GM19328 (cell line): ENCODE measurements around the gene PID1.

Experiments
- ATAC-seq: cut with Tn5 transposase; IDR thresholded peaks from one replicate; pipeline ENCODE4 v1.9.1; 2021; ENCODE audit warnings: mild to moderate bottlenecking, moderate library complexity; ENCODE audit not compliant: unreplicated experiment

PID1 gene

DNA sequence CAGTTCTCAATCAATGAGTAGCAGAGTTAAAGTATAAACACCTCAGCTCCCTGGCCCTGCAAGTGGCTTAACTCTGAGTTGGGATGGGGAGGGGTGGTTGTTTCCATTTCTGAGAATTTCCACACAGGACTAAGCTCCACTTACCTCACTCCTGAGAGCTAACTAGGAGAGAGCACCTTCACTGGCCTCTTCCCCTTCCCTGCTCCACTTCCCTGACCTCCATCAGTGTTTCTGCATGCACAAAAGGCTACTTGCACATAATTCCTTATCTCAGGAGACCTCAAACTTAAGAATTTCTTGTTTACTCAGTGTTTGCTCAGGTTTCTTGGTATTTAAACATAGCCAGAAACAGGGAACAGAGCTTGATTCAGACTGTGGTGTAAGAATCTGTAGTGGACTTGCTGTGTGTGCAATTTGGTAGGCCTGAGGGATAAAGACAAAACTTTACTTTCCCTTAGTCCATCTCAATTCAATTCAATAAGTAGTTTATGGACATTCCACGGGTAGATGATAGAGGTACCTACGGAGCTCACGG is 97.2 kb downstream of the PID1 start:
- no peak for ATAC-seq

DNA sequence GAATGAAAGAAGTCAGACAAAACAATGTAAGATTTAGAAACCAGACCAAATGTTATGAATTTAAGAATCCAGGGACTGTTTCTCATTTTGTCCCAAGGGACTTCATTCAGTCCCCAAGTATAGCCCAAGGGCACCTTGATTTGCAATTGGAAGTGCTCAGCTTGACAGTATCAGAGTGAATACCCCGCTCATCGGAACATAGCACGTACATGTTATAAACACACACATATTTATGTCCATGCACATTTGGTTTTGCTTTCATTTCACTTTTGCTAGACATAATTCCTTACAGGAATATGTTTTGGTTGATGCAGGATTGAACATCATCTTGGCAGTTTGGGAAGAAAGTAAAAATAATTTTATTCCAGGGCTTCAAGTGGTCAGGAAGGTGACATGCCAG is 100.2 kb downstream of the PID1 start:
- ATAC-seq, result no peak

DNA sequence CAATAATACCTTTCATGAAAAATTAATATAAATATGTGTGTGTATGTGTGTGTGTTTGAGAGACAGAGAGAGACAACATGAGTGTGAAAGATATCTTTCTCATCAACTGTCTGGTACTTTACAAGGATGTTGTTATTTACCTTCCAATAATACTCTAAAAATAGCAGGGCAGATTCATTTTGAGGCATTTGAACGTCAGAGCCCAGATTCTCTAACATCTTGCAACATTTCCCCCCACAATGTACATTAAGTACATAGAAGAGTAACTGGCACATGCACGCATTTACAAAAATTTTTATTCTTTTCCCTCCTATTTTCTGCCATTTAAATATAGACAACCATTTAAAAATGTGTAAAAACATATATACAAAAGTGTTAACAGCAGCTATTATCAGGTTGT is 100.9 kb downstream of the PID1 start:
- ATAC-seq, result no peak

DNA sequence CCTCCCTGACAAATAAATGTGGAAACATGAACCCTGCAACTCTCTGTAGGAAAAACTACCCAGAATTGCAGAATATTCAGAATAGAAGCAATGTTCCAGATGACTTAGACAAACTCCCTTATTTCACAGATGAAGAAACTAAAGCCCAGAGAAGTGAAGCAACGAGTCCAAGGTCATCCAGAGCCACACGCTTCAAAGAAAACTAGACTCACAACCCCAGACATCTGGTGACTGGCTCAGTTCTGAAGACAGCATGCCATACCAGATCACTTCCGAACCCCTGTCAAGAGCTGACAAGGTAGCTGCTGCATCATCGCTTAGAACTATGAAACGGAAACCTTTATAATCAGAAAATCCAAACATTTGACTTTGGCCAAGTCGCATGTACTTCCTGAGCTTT is 101.3 kb downstream of the PID1 start:
- ATAC-seq, result no peak

DNA sequence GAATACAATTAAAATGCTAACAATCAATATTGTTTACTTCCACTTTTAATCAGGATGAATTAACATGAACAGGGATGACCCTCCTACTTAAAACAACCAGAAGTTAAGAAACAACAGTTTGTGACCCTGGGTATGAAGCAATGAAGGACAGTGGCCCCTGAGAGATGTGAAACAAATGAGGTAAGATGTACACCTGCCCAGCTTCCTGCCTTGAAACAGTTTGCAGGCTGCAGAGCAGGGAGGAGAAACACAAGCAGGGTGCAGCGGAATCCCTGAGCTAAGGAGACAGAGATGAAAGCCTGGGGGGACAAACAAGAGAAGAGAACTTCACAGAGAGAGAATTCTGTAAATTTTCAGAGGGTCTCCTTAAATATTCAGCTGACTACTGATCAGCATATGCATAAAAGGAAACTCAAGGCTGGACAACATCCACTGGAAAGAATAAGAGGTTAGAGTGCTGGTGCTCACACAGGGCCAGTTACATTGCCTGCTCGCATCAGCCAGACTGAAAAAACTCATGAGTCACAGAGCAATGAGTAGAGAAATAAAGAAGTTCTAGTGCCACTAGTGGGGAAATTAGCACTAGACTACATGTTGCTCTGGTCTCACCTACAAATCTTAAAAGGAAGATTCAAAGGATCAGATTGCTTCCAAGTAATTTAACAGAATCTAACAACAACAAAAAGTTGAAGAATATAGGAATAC is 106.4 kb downstream of the PID1 start:
- no peak for ATAC-seq

DNA sequence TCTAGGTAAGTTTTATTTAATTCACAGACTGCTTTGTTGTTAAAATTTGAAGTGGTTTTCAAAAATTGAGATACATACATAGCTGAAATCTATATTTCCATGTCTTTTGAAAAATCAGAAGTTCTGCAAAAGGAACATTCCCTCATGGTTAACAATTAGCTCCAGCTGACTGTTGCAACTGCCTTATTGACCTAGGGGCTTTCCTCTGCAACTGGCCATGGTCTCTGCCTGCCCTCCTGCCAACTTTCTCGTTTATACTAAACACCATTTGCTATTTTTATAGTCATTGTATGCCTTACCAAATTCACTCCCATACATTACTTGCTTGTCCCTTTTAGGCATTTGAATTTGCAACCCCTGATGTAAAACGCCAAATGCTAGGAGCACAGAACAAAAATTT is 107.2 kb downstream of the PID1 start:
- no peak for ATAC-seq

DNA sequence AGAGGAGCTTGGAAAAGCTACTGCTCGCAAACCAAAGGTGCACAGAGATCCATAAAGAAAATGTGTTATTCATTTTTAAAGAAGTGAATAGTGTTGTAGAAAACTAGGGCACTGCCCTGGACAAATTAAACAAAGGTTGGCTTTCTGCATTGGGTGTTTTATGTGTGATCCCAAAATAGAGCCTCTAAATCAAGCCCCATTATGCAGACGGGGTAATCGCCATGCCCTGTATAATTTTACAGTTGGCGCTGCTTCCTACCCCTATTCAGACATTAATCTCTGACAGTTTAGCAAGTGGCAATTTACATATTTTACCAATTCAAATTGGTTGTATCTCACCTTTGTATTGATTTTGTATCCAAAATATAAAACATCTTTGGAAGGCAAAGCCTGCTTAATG is 109.1 kb downstream of the PID1 start:
- no peak for ATAC-seq

DNA sequence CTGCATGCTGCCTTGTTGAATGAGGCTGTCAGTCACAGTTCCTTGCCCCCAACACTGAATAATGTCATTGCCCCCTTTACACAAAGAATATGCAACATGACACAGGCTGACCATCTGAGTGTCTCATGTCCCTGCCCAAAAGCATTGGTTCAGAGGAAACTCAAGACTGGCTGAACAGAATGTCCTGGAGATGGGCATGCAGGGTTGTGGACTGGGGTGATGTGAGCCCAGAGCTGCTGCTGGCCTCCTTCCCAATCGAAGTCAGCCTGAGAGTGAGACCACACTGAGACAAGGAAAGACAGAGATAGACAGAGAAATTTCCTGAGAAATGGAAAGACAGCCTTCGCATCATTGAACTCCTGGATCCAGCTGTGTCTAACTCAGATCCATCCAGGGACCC is 110.1 kb downstream of the PID1 start:
- ATAC-seq, result no peak

DNA sequence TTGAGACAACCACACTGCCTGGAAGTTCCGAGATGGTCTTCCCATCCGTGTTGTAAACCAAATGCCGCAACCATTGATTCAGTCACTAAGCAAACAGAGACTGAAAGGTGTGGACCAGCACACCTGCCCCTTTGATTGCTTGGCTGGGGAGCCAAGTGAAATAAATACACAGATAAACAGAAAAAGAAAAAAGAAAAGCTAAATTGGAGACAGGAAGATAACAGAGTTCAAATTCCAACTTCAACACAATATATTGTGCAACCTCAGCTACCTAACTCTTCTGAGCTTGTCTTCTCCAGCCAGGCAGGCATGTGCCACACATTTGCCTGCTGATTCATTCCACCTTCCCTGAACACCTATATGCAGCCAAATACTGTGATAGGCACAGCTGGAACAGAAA is 110.9 kb downstream of the PID1 start:
- no peak for ATAC-seq

DNA sequence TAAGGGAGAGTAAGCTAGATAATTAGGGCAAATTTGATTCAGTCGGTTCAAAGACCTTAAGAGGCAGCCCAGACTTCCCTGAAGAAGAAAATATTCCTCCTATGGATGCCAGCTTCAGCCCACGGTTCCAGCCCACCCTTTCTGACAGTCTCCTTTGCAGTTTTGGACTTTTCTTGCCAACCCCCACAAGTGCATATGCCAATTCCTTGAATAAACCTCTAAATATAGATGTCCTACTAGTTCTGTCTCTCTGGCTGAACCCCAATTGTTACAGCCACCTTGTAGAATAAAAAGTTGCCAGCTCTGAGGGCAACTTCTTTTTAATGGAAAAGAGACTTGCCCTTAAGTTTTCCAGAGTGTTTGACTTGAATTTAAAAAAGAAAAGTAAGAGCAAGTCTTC is 111.7 kb downstream of the PID1 start:
- ATAC-seq, result no peak

DNA sequence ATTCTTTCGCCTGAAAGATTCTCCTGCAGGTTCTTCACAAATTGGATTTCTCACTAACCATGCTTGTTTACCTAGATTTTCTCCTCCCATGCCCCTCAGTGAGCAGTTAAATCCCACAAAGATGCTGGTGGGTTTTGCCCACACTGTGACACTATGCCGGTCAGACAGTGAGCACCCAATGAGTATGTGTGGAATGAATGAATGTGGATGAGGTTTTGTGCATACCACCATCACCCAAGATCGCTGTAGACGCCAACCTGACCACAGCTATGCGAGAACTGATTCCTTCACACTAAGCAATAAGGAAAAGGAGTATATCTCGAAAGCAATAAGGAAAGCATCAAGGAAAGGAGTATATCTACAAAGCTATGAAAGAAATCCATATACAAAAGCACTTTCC is 116.7 kb downstream of the PID1 start:
- ATAC-seq, result no peak

DNA sequence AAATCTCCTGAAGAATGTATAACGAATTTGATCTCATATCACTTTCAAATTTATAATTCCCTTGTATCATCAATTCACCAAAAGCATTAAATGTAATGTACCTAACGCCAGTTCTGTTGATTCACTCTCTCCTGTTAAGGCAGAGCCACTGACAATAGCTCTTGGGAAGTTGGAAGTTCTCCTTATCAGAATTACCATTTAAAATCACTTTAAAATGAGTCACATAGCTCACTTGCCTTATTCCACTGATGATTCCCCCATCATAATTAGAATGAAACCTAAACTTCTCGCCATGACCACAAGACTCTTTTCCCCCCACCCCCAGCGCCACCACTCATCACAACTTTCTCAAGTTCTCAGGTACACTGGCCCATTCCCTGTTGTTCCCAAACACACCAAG is 117.1 kb downstream of the PID1 start:
- ATAC-seq, result no peak

DNA sequence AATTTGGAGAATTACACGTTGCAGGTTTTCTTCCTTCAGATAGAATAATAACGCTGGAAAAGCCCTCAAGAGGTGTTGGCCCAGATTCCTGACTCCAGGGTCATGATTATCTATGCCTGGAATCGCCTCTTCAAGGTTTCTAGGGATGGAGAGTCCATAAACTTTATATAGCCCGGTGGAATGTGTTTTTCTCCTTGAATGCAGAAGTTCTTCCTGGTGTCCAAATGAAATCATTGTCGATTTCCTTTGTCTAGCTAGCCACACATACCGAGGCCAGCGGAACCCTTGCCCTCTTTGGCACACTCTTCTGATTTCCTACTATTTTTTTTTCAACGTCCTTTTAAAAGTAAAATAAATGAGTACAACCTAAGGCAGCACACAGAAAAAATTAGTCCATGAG is 117.8 kb downstream of the PID1 start:
- ATAC-seq, result no peak

DNA sequence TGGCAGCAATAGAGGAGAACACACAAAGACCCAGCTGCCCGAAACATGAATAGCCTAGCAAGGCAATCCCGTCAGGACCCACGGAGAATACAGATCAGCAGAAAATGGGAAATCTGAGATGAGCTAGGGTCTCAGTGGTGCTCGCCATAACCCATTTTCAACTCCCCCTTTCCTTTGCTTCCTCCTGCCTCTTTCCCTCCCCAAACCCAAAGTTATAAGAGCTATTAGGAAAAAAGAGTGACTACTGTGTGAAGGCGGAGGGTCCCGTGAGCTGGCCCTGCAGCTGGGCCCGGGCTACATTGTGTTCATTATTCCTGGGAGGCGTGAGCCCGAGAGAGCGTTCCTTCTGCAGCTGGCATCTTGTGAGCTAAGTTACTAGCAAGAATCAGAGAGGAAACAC is 118.4 kb downstream of the PID1 start:
- no peak for ATAC-seq

DNA sequence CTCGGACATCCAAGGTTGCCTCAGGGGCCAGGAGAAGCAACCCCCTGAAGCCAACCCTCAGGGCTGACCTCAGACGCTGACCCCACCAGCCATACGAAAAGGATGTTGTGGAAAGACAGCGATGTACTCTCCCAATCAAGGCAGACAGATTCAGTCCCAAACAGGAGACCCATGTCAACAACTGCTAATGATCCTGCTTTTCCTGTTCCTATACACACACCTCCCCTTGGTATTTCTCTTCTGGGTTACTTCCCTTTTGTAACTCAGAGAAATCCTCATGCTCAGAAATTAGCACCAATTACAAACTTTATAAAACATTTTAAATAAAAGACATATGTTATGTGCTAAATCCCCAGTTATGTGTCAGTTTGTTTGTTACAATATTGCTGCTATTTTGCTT is 120.8 kb downstream of the PID1 start:
- no peak for ATAC-seq

DNA sequence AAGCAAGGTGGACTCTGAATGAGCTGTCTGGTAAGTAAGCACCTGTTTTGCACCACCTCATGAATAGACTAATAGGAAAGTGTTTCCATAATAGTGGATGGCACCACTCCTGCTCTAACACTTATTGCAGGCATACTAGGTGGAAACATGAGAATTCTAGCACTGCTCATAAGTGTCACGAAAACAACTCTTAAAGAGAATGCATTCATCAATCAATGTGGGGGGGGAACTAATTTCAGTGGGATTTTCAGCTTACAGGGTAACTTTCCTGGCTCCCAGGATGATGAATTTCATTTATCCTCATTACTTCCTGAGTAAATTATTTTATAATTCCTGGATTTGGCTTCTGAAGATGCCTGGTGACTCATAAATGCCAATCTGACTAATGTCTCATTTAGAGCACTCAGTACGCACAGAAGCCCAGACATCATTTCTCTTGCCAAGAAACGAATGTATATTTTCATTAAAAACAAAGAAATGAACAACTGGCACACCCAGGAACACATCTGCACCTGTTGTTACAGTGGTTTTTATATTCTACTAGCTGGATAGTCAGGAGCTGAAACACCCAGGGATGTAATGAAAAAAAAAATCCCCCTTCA is 129.6 kb downstream of the PID1 start:
- no peak for ATAC-seq

DNA sequence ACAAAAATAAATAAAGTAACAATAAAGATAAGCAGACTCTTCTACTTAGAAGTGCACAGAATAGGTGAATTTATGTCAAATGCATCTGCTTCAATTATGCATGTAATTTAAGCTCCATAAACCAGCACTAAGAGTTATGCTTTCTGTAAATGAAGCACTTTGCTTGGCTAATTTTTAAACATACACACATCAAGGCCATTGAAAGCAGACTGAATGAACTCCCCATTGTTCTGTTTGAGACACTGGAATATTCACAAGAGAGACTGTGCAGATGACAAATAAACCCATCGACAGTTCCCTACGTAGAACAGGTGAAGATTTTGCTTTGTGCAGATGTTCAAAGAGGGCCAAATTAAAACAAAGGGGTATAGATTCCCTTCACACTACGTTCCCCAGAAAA is 133.4 kb downstream of the PID1 start:
- ATAC-seq, result no peak

DNA sequence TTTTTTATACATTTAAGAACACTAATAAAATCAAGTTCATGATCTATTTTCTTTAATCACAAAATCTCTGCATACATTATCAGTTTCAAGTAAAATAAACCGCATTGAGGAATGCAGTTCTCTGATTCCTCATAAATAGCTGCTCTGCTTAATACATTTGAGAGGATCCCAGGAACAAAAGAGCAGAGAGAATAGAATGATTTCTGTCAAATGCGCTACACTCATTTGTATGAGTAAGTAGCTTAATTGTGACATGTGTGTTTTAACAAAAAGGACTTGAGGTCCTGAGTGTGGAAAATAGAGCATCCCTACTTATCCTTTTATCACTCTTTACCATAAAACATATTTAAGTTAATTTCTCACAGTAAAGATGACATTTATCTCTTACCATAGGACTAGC is 134.0 kb downstream of the PID1 start:
- no peak for ATAC-seq

DNA sequence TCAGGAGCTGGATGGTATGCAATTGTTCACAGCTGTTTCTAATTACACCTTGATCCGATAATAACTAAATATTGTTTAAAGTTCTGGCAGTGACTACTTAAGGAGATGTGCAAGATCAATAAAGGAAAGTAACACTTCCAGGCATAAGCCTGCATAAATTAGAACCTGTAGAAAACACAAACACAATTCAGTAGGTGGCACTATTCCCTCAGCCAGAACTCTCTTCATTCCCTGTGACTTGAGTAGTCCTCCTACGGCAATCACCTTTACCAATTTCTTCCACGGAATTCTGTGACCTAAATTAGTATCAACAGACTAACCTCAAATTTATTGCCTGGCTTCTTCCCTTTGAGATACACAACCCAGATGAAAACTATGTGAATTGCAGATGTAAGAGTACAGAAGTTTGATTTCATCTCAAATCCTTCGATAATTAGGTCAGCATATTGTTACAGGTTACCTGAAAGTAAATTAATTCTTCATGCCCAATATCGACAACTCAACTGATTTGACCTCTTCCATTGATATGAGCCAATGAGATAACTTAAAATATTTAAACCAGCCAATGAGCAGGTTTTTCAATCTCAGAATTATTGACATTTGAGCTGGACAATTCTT is 137.8 kb downstream of the PID1 start:
- no peak for ATAC-seq

DNA sequence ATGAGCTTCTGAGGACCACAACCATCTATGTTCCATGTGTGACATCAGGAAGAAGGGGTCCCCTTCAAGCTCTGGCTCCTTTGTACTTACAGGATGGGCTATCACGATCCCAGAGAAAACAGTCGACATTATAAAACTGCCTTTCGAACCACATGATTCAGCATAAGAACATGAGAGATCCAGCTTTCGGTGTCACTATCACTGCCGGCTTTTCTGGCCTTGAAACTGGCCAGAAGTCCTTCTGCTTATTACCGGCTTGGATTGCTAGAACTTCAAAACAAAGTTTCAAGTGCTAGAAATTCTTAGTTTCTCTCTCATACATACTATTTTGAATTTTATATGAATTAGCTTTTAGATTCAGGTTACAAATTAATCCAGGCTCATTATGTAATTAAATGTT is 138.9 kb downstream of the PID1 start:
- ATAC-seq, result no peak

DNA sequence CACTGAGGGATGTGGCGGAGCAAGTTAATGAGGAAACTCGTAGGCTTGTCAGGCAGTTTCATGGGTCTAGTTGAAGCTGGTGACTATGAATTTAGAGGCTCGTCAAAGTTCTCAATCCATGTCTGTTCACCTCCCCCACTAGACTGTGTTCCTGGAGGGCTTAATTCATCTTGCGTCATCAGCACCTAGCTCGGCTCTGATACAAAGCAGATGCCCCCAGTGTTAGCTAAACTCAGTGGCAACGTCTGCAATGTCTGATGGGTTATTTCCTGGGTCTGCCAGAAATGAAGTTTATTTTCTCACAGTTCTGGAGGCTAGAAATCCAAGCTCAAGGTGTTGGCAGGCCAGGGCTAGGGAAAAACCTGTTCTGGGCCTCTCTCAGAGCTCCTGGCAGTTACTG is 140.6 kb downstream of the PID1 start:
- ATAC-seq, result no peak

DNA sequence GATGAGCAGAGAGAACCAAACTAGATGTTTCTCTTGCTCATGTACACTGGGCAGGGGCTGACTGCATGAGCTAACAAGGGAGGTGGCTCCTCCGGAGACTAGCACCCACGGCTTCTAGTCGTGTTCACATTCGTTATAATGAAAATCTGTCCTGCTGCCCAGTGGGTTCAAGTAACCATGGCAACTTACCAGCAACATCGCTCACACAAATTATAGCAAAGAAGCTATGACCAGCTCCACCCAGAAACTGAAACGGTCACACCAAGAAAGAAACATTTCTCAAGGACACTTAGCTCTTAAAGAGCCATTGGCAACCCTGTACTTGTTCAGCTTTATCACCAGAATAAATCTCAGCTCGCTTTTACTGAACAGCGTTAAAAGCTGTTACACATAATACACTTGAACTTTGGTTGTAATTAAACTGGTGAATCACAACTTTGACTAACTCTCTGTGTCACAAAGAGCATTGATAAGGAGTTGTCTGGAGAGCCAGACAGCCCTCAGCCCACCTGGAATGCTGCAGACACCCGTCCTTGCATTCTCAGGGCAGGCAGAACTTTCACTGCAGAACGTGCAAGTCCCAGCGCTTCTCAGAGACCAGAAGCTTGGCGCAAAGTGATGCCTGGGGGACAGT is 141.2 kb downstream of the PID1 start:
- no peak for ATAC-seq
